ENCODE measurements around the gene SVBP.

- no peak for TF ChIP-seq TAF1 (IDR thresholded peaks at IDR 0.05; ENCODE audit: low read depth, low read length)
- TF ChIP-seq POLR2A (IDR thresholded peaks at IDR 0.05; ENCODE audit: low read depth, low read length) = no peak
- TF ChIP-seq POLR2AphosphoS5 (IDR thresholded peaks at IDR 0.05; ENCODE audit: low read depth, low read length) = no peak
- no peak for TF ChIP-seq SPI1 (IDR thresholded peaks at IDR 0.05; ENCODE audit: low read depth, low read length)
- no peak for TF ChIP-seq POU2F2 (IDR thresholded peaks at IDR 0.05; ENCODE audit: low read depth, low read length)
These were observed 37.0 kb downstream of the SVBP start for GRCh38 chr1:42780176-42780575.

All from GM12891 (cell line).